Muscle of leg (tissue), 11 donors: Measurements from ENCODE around the gene SLC28A1. TPM values are rescaled to one million over a fixed set of nuclear protein-coding genes. Genes with fewer than 3 reads are reported as not detected.

Experiments
- DNase-seq: peaks from one replicate; pipeline ENCODE4 v3.0.0; 2013
- H3K27ac ChIP-seq: one replicate; pipeline ENCODE4 v1.5.1; 2013; ENCODE audit warnings: mild to moderate bottlenecking, low read length, control low read depth
- H3K27me3 ChIP-seq: one replicate; pipeline ENCODE4 v1.6.1; 2013; ENCODE audit warnings: low read length; ENCODE audit not compliant: control insufficient read depth, insufficient read depth
- H3K36me3 ChIP-seq: one replicate; pipeline ENCODE4 v1.6.1; 2013; ENCODE audit warnings: low read length; ENCODE audit not compliant: control insufficient read depth, insufficient read depth
- H3K4me1 ChIP-seq: one replicate; pipeline ENCODE4 v1.6.1; 2013; ENCODE audit warnings: low read length; ENCODE audit not compliant: control insufficient read depth, insufficient read depth
- H3K4me3 ChIP-seq: one replicate; pipeline ENCODE4 v1.5.1; 2013; ENCODE audit warnings: low read length, control low read depth
- H3K9me3 ChIP-seq: replicated peaks from 2 replicates; pipeline ENCODE4 v1.6.1; 2013; ENCODE audit warnings: low read depth, low read length; ENCODE audit not compliant: control insufficient read depth
- WGBS: methylation state at CpG from one replicate; pipeline ENCODE4 v1.1.5; 2013; ENCODE audit warnings: missing lambda C conversion rate; ENCODE audit not compliant: insufficient coverage; 5-methylcytosine and 5-hydroxymethylcytosine counted together
- polyA plus RNA-seq, 8 donors: library from polyadenylated mRNA; unstranded; fragments of 120-200 nt; gene quantifications; one replicate each; pipeline versions ENCODE4 v1.2.1 to v1.2.3, GENCODE V29; 2013; ENCODE audit warnings: inconsistent platforms in 1 of 8, low replicate concordance in 1 of 8; ENCODE audit not compliant: insufficient read length in 8 of 8, insufficient read depth in 1 of 8
- total RNA-seq: library from RNA; stranded (reverse); fragments of 120-200 nt; gene quantifications from one replicate; pipeline ENCODE4 v1.2.4, GENCODE V29; 2013

The SLC28A1 gene
- total and polyA plus RNA-seq, 9 donors: 0.25 to 1.5 (median 0.36) TPM

DNA sequence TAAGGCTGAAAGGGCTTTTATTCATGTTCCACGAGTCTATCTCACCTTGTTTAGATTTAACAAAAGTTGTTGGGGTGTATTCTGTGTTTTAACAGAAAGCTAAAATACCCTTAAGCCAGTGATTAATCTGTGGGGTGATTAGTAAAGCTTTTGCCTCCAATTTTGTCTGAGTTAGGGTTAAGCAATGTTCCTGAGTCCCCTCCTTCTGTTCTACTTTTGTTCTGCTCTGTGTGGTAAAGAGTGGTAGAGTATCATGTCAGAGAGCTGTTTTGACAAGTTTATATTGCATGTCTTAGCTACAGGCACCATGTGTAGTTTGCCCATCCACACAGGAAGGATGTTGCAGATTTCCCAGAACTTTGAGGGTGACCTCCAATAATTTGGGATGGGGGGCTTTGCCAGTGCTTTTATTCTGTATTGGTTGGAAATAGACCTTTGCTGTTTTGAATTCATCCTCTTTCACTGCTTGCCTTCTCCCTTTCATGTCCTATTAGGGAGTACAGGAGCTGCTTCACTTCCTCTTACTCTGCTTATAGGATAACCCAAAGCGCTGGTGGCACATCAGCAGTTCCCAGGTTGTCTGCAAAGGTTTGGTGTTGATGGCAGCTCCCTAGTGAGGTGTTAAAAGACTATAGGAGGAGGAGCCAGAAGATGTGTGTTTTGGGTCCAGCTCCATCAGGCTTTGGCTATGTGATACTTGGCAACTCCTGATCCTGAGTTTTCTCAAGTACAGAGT lies 104.6 kb downstream of the SLC28A1 start:
- no CpG with 5 or more reads among the region's 2 CpGs for WGBS
- no peak overlapping the region for H3K27ac ChIP-seq

DNA sequence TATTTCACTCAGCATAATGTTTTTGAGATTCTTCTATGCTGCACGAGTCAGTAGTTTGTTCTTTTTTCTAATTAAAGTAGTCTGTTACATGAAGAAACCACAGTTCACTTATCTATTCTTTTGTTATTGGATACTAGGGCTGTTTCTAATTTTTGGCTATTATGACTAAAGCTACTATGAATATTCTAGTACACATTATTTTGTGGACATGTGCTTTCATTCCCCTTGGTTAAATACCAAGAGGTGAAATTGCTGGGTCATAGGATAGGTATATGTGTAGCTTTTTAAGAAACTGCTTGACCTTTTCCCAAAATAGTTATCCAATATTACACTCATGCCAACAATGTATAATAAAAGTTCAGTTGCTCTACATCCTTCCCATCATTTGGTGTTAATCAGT lies 106.0 kb downstream of the SLC28A1 start:
- no CpG with 5 or more reads among the region's 1 CpG for WGBS
- peaks cover 3% of the 10 kb centered on the region for H3K4me1 ChIP-seq

More for the DNA sequence above, 104.6 kb downstream of the SLC28A1 start:
- no peaks in the 10 kb centered on the region for H3K36me3 ChIP-seq
- H3K9me3 ChIP-seq: no peaks in the 10 kb centered on the region
- H3K4me3 ChIP-seq: no peak overlapping the region
- H3K27me3 ChIP-seq: no peaks in the 10 kb centered on the region
- DNase-seq: no peak
- H3K4me1 ChIP-seq: peaks cover 3% of the 10 kb centered on the region

DNA sequence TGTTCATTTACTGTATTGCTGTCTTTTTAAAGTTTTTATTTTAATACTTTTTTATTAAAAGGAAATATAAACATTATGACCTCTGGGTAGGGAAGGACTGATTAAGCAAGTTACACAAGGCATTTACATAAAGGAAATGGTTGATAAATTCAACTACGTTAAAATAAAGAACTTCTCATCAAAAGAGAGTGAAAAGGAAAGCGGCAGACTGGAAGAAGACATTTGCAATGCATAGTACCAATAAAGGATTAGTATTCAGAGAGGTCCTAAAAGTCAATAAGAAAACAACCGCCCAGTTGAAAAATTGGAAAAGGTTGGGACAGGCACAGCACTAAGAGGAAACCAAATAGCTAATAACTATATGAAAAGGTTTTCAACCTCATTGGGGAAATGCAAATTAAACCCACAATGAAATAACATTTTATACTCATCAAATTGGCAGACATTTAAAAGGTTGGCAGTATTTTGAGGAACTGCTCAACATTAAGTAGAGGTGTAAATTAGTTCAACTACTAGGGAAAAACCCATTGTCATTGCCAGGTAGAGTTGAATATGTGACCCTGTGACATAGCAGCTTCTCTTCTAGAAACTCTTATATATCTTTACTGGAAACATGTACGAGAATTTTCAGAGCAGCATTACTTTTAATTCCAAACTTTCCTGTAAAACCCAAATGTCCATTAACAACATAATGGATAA lies 106.7 kb downstream of the SLC28A1 start:
- no peak for DNase-seq
- no CpG with 5 or more reads among the region's 4 CpGs for WGBS
- Histone ChIP-seq H3K27me3 (no peaks in the 10 kb centered on the region), H3K36me3 (no peaks in the 10 kb centered on the region), H3K9me3 (no peaks in the 10 kb centered on the region), H3K4me1 (peaks cover 3% of the 10 kb centered on the region), H3K4me3 (no peak overlapping the region), H3K27ac (no peak overlapping the region)

More for the DNA sequence above, 106.0 kb downstream of the SLC28A1 start:
- Histone ChIP-seq H3K4me3 (no peak overlapping the region), H3K27me3 (no peaks in the 10 kb centered on the region), H3K9me3 (no peaks in the 10 kb centered on the region), H3K27ac (no peak overlapping the region), H3K36me3 (no peaks in the 10 kb centered on the region)
- no peak for DNase-seq

DNA sequence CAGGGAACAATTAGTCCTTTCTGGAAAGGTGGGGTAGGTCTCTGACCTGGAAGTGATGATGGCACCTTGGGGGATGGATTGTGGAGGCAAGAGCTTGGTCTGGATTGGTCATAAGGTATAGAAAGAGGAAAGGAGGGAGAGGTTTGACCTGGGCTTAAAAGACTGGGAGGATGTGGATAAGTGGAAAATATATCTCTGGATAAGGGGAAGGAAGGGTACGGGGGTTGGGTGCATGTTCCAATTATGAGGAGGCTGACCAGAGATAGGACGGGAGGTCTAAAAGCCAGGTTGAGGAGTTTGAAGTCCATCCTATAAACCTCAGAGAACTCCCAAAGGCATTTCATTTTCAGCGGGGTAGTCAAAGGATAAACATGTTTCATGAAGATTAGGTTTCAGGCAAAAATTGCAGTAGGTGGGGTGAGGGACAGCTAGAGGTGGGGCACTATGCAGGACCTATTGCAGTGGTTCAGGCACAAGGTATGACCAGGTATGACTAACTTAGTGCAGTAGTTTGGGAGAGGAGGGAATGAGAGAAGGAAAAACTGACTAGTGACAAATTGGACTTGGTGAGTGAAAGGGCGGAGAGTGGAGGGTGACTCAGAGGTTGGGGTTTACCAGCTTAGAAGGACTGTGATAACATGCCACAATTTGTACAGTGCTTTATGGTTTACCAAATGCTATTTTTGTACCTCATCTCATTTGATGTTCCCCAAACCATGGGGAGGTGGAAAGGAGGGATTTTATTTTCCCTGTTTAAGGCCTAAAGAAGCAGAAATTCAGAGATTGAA lies 107.9 kb downstream of the SLC28A1 start:
- 80% methylated on average over 1 of the region's 4 CpGs for WGBS
- no peaks in the 10 kb centered on the region for H3K36me3 ChIP-seq
- H3K4me1 ChIP-seq: peaks cover 3% of the 10 kb centered on the region
- H3K4me3 ChIP-seq: no peak overlapping the region
- DNase-seq: no peak
- no peaks in the 10 kb centered on the region for H3K9me3 ChIP-seq
- no peak overlapping the region for H3K27ac ChIP-seq
- H3K27me3 ChIP-seq: no peaks in the 10 kb centered on the region

Other genes with a start within 250 kb of the SLC28A1 start
- 17.9 TPM for gene WDR73, start 230.4 kb upstream of the SLC28A1 start, total RNA-seq
- 10 to 100 TPM; 12.8 to 21.3 (median 18.1) TPM for gene WDR73, start 230.4 kb upstream of the SLC28A1 start, polyA plus RNA-seq
- gene NMB, start 226.5 kb upstream of the SLC28A1 start, total RNA-seq: 3.0 TPM
- gene NMB, start 226.5 kb upstream of the SLC28A1 start, polyA plus RNA-seq: 1 to 10 TPM; 1.4 to 1.9 (median 1.6) TPM
- 303 TPM for gene SEC11A, start 168.5 kb upstream of the SLC28A1 start, total RNA-seq
- 100 to 1,000 TPM; 290 to 320 (median 294) TPM for gene SEC11A, start 168.5 kb upstream of the SLC28A1 start, polyA plus RNA-seq
- gene ZNF592, start 136.1 kb upstream of the SLC28A1 start, total RNA-seq: 9.0 TPM
- gene ZNF592, start 136.1 kb upstream of the SLC28A1 start, polyA plus RNA-seq: 10 to 100 TPM; 17.4 to 23.1 (median 20.7) TPM
- gene ALPK3, start 67.3 kb upstream of the SLC28A1 start, total RNA-seq: 35.9 TPM
- gene ALPK3, start 67.3 kb upstream of the SLC28A1 start, polyA plus RNA-seq: 100 to 1,000 TPM in 1 of 8 donors, 10 to 100 TPM in 7; 55.3 to 106 (median 69.6) TPM
- 24.0 TPM for gene PDE8A, start 97.2 kb downstream of the SLC28A1 start, total RNA-seq
- 10 to 100 TPM; 14.1 to 32.7 (median 23.1) TPM for gene PDE8A, start 97.2 kb downstream of the SLC28A1 start, polyA plus RNA-seq